ENCODE measurements around the gene ORM2. TPM values are rescaled to one million over a fixed set of nuclear protein-coding genes. Genes with fewer than 3 reads are reported as not detected.

Gene ORM2
- total RNA-seq, 2 donors from 2014 or later, result not detected

- no peaks in the 10 kb centered on the region for H3K9me3 ChIP-seq
- TF ChIP-seq POLR2A (IDR thresholded peaks at IDR 0.05), result no peak
- TF ChIP-seq, protein P1, sequence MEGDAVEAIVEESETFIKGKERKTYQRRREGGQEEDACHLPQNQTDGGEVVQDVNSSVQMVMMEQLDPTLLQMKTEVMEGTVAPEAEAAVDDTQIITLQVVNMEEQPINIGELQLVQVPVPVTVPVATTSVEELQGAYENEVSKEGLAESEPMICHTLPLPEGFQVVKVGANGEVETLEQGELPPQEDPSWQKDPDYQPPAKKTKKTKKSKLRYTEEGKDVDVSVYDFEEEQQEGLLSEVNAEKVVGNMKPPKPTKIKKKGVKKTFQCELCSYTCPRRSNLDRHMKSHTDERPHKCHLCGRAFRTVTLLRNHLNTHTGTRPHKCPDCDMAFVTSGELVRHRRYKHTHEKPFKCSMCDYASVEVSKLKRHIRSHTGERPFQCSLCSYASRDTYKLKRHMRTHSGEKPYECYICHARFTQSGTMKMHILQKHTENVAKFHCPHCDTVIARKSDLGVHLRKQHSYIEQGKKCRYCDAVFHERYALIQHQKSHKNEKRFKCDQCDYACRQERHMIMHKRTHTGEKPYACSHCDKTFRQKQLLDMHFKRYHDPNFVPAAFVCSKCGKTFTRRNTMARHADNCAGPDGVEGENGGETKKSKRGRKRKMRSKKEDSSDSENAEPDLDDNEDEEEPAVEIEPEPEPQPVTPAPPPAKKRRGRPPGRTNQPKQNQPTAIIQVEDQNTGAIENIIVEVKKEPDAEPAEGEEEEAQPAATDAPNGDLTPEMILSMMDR (IDR thresholded peaks at IDR 0.05), result no peak
- H3K4me1 ChIP-seq, result no peaks in the 10 kb centered on the region
- peaks cover 0 to 25% of the 10 kb centered on the region in 2 donors for H3K36me3 ChIP-seq (replicated peaks in 1 of 2; ENCODE audit: insufficient read depth in 1 of 2, low read depth in 2 of 2)
- ATAC-seq, result no peak
- 85 to 87% methylated on average over 14 to 16 of the region's 16 CpGs for WGBS, 2 donors
- H3K27me3 ChIP-seq, result no peaks in the 10 kb centered on the region
- intact Hi-C loops (cut with DNase I), result no loop called here
- H3K27ac ChIP-seq, result no peak overlapping the region
- H3K4me3 ChIP-seq, result no peak overlapping the region
- no peak for DNase-seq
Observed at GRCh38 chr9:114350636-114351401, 21.1 kb downstream of the ORM2 start.

DNA sequence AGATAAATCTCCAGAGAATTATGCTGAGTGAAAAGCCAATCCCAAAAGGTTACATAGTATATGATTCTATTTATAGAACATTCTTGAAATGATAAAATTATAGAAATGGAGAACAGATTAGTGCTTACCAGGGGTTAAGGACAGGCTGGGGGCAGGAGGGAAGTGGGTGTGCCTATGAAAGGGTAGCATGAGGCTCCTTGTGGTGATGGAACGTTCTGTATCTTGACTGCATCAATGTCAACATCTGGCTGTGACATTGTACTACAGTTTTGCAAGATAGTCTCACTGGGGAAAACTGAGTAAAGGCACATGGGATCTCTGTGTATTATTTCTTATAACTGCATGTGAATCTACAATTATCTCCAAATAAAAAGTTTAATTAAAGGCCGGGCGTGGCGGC lies 22.3 kb downstream of the ORM2 start:
- Histone ChIP-seq H3K36me3 (replicated peaks in 1 of 2; ENCODE audit: insufficient read depth in 1 of 2, low read depth in 2 of 2) (peaks cover 0 to 18% of the 10 kb centered on the region in 2 donors), H3K27me3 (no peaks in the 10 kb centered on the region), H3K27ac (no peak overlapping the region), H3K9me3 (no peaks in the 10 kb centered on the region), H3K4me1 (no peaks in the 10 kb centered on the region), H3K4me3 (no peak overlapping the region)
- intact Hi-C loops (cut with DNase I), result no loop called here
- 83 to 86% methylated on average over 4 of the region's 4 CpGs for WGBS, 2 donors
- TF ChIP-seq, protein P1 (IDR thresholded peaks at IDR 0.05), result no peak
- no peak for TF ChIP-seq POLR2A (IDR thresholded peaks at IDR 0.05)
- DNase-seq (no peak), ATAC-seq (no peak)

DNA sequence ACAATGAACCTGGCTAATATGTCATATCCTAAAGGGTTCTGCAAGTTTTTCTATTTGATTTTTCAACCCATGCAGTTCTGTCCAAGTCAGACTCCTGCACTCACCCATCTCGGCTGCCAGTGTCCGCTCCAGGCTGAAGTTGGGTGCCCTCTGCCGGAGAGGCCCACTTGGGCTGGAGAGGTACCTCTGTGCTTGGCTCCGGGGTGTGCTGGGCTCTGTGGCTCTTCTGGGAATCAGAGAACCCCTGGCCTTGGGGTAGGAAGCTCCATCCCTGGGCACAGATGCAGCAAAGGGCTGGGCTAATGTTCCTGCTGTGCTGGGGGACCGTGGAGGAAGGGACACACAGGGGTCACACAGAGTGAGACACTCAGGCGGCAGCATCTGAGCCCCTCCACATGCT lies 26.2 kb downstream of the ORM2 start:
- intact Hi-C loops (cut with DNase I), result no loop called here
- Histone ChIP-seq H3K36me3 (replicated peaks in 1 of 2; ENCODE audit: insufficient read depth in 1 of 2, low read depth in 2 of 2) (peaks cover 0 to 20% of the 10 kb centered on the region in 2 donors), H3K27ac (no peak overlapping the region), H3K9me3 (no peaks in the 10 kb centered on the region), H3K4me3 (no peak overlapping the region), H3K4me1 (no peaks in the 10 kb centered on the region), H3K27me3 (no peaks in the 10 kb centered on the region)
- TF ChIP-seq, protein P1 (IDR thresholded peaks at IDR 0.05), result no peak
- TF ChIP-seq POLR2A (IDR thresholded peaks at IDR 0.05), result no peak
- 83 to 88% methylated on average over 6 of the region's 6 CpGs for WGBS, 2 donors
- DNase-seq (no peak), ATAC-seq (no peak)

GRCh38 chr9:114356792-114357191 lies 27.1 kb downstream of the ORM2 start:
- DNase-seq (no peak), ATAC-seq (no peak)
- intact Hi-C loops (cut with DNase I), result no loop called here
- 83 to 86% methylated on average over 6 of the region's 6 CpGs for WGBS, 2 donors
- Histone ChIP-seq H3K27ac (no peak overlapping the region), H3K27me3 (no peaks in the 10 kb centered on the region), H3K4me3 (no peak overlapping the region), H3K4me1 (no peaks in the 10 kb centered on the region), H3K9me3 (no peaks in the 10 kb centered on the region), H3K36me3 (replicated peaks in 1 of 2; ENCODE audit: insufficient read depth in 1 of 2, low read depth in 2 of 2) (peaks cover 0 to 23% of the 10 kb centered on the region in 2 donors)
- no peak for TF ChIP-seq POLR2A (IDR thresholded peaks at IDR 0.05)
- TF ChIP-seq, protein P1 (IDR thresholded peaks at IDR 0.05), result no peak

DNA sequence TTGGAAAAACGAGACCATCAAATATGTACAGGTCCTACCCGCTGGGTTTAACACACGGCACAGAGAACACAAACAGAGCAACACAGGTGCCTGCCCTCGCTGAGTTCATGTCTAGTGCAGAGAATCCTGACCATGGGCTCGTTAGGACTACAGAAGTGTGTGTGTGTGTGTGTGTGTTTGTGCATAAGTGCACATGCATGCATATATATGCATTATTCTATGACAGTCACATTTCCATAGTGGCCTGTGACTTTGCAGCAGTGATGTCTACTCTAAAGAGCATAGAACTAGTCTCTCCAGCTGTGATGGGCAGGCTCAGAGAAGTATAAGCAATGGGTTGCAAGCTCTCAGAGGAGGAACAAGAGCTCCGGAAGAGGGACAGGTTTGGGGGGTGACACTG lies 27.7 kb downstream of the ORM2 start:
- no peaks in the 10 kb centered on the region for H3K9me3 ChIP-seq
- H3K4me3 ChIP-seq, result no peak overlapping the region
- TF ChIP-seq, protein P1 (IDR thresholded peaks at IDR 0.05), result no peak
- TF ChIP-seq POLR2A (IDR thresholded peaks at IDR 0.05), result no peak
- DNase-seq (no peak), ATAC-seq (no peak)
- no peaks in the 10 kb centered on the region for H3K27me3 ChIP-seq
- no peak overlapping the region for H3K27ac ChIP-seq
- intact Hi-C loops (cut with DNase I), result no loop called here
- H3K4me1 ChIP-seq, result no peaks in the 10 kb centered on the region
- 87 to 89% methylated on average over 6 of the region's 6 CpGs for WGBS, 2 donors
- H3K36me3 ChIP-seq (replicated peaks in 1 of 2; ENCODE audit: insufficient read depth in 1 of 2, low read depth in 2 of 2), result peaks cover 0 to 23% of the 10 kb centered on the region in 2 donors
